ENCODE data around the gene TMEM209.
"Not testable (repeated sequence)": the region's sequence is repeated elsewhere in the genome, so short reads cannot be mapped to it uniquely, and the experiment has no call there.

- TF ChIP-seq CTCF, POLR2A, POLR2AphosphoS5 (IDR thresholded peaks at IDR 0.05): not testable (repeated sequence)
Observed at GRCh38 chr7:130184349-130184748, 20.9 kb downstream of the TMEM209 start.

Data from prostate gland (tissue), 2 donors.